GM12865 (cell line): ENCODE data around the gene OXNAD1.
A peak's percentile ranks its signal among the peaks of the same experiment; 100 is the strongest.

Experiments used
- DNase-seq: peaks from one replicate; pipeline ENCODE4 v3.0.0; 2010; ENCODE audit warnings: low read depth
- H3K4me3 ChIP-seq: 2 replicates; pipeline ENCODE4 v1.5.1; 2011; ENCODE audit warnings: mild to moderate bottlenecking, low read depth, low read length, control low read depth
- CTCF ChIP-seq: IDR thresholded peaks from 2 replicates; pipeline ENCODE4 v1.5.1; 2011; ENCODE audit warnings: low read length, control low read depth, low read depth, inconsistent platforms; ENCODE audit not compliant: insufficient read depth; ENCODE audit errors: missing control alignments

Gene OXNAD1

GRCh38 chr3:16258177-16258576 is 6.8 kb upstream of the OXNAD1 start:
- H3K4me3 ChIP-seq, result no peak overlapping the region
- TF ChIP-seq CTCF, result no peak
- DNase-seq, result no peak

GRCh38 chr3:16258866-16259265 is 6.1 kb upstream of the OXNAD1 start:
- DNase-seq, result no peak
- TF ChIP-seq CTCF, result no peak
- H3K4me3 ChIP-seq, result no peak overlapping the region

GRCh38 chr3:16260046-16260445 is 5.0 kb upstream of the OXNAD1 start:
- no peak for TF ChIP-seq CTCF
- no peak overlapping the region for H3K4me3 ChIP-seq
- no peak for DNase-seq

GRCh38 chr3:16262174-16262573 is 2.8 kb upstream of the OXNAD1 start:
- H3K4me3 ChIP-seq, result no peak overlapping the region
- TF ChIP-seq CTCF, result no peak
- DNase-seq, result no peak

GRCh38 chr3:16264174-16264707 is 771 bp upstream of the OXNAD1 start:
- TF ChIP-seq CTCF, result no peak
- H3K4me3 ChIP-seq, result peak overlapping the region; percentile 95
- no peak for DNase-seq

GRCh38 chr3:16265455-16265786 is 409 bp downstream of the OXNAD1 start:
- DNase-seq, result no peak
- no peak for TF ChIP-seq CTCF
- peak overlapping the region; percentile 95 for H3K4me3 ChIP-seq

GRCh38 chr3:16266714-16267113 is 1.7 kb downstream of the OXNAD1 start:
- no peak overlapping the region for H3K4me3 ChIP-seq
- TF ChIP-seq CTCF, result no peak
- no peak for DNase-seq
